Measurements from ENCODE around the gene RCVRN.

DNA sequence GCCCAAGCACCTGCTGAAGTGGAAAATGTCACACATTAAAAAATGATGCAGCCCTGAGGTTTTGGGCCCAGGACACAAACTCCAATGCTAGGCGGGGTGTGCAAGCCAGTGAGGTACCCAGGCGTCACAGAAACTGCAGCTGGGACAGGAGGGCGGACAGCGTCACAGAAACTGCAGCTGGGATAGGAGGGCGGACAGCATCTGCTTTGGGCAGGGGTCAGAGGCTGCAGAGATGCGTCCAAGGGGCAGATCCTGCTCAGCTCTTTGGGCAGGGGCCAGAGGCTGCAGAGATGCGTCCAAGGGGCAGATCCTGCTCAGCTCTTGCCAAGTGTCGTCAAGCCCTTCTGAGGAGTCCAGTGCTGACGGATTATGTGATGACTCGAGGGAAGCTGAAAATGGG lies 43.9 kb upstream of the RCVRN start:
- TF ChIP-seq EZH2 (IDR thresholded peaks at IDR 0.05; ENCODE audit: borderline replicate concordance, low read depth, low read length) (no peak), C11orf30 (IDR thresholded peaks at IDR 0.05; ENCODE audit: low read depth) (no peak)

All from K562 (cell line).